GM12875 (cell line): ENCODE measurements around the gene MRPL4.

Experiments
- H3K4me3 ChIP-seq: one replicate; pipeline ENCODE4 v1.5.1; 2011; ENCODE audit warnings: low read depth, low read length, control low read depth
- CTCF ChIP-seq: IDR thresholded peaks from 2 replicates; pipeline ENCODE4 v1.5.1; 2011; ENCODE audit warnings: low read depth, mild to moderate bottlenecking, control low read depth, inconsistent platforms, low read length, moderate library complexity, borderline replicate concordance; ENCODE audit not compliant: insufficient read depth

MRPL4 gene

GRCh38 chr19:10254244-10254643 is 2.2 kb downstream of the MRPL4 start:
- TF ChIP-seq CTCF, result no peak
- no peak overlapping the region for H3K4me3 ChIP-seq

- no peak overlapping the region for H3K4me3 ChIP-seq
- no peak for TF ChIP-seq CTCF
Observed at GRCh38 chr19:10255358-10255757, 3.3 kb downstream of the MRPL4 start.

- TF ChIP-seq CTCF, result no peak
- H3K4me3 ChIP-seq, result no peak overlapping the region
Observed at GRCh38 chr19:10256551-10256950, 4.5 kb downstream of the MRPL4 start.

- H3K4me3 ChIP-seq, result no peak overlapping the region
- no peak for TF ChIP-seq CTCF
Observed at GRCh38 chr19:10256970-10257615, 5.1 kb downstream of the MRPL4 start.

GRCh38 chr19:10258080-10258710 is 6.2 kb downstream of the MRPL4 start:
- TF ChIP-seq CTCF, result no peak
- no peak overlapping the region for H3K4me3 ChIP-seq

- peak; percentile 80 for TF ChIP-seq CTCF
- no peak overlapping the region for H3K4me3 ChIP-seq
Observed at GRCh38 chr19:10259162-10259905, 7.3 kb downstream of the MRPL4 start.
